Activated T-cell treated with anti-CD3 and anti-CD28 coated beads for 1 hour (primary cell): Measurements from ENCODE around the gene ZFAND2B.

ENCODE experiments used
- DNase-seq: peaks from one replicate; pipeline ENCODE4 v3.0.0-alpha.2; 2020; ENCODE audit warnings: low read depth

The ZFAND2B gene, protein sequence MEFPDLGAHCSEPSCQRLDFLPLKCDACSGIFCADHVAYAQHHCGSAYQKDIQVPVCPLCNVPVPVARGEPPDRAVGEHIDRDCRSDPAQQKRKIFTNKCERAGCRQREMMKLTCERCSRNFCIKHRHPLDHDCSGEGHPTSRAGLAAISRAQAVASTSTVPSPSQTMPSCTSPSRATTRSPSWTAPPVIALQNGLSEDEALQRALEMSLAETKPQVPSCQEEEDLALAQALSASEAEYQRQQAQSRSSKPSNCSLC

DNA sequence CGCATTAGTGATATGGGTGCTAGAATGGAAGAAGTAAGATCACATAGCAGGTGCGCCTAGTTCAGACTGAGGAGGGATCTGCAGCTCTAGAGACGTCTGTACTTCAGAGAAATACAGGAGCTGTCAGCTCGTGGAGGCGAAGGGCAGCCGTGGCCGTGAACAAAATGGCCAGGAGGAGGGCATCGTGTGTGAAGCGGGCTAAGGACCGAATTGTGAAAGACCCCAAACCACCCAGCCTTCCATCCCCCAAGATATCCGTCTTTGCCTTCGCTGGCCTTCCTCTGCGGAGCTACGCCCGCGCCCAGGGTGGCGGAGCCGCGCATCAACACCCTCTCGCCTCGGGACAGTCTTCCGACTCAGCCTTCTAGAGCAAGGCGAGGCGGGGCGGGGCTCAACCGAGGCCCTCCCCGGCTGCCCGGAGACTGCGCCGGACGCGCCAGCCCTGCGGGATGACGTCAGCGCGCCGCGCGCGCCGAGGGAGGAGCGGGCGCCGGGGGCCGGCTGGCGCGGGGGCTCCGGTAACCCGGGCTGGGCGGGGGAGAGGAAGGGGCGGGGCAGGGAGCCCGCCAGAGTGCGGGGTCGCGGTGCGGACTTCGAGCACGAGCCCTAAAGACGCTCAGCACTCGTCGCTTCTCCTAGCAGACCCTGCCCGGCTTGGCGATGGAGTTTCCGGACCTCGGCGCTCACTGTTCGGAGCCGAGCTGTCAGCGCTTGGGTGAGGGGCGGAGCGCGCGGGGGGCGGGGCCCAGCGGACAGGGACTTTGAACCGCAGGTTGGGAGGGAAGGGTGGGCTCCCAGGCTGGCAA, at the start of gene ZFAND2B:
TSS of gene ZFAND2B (plus strand) at position 455 of the 806 bp plus-strand sequence. CDS start at position 661, 206 bp downstream.
- peak; percentile 95 for DNase-seq

DNA sequence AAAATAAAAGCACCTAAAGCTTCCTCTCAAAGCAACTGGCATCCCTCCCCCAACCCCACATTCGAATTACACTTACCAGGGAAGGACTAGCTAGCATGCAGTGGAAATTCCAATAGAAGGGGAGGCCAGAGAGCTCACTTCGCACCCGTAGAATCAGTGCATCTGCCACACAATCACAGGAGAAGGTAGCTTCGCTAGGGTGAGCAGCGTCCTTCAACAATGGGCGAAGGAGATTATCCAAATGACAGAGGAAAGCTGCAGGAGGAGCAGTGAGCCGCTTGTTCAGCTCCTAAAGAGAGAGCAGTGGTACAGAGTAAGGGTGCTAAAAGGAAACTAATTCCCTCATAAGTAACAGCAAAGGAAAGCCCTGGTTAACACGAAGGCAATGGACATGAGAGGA, 49.2 kb upstream of the ZFAND2B start:
- no peak for DNase-seq

DNA sequence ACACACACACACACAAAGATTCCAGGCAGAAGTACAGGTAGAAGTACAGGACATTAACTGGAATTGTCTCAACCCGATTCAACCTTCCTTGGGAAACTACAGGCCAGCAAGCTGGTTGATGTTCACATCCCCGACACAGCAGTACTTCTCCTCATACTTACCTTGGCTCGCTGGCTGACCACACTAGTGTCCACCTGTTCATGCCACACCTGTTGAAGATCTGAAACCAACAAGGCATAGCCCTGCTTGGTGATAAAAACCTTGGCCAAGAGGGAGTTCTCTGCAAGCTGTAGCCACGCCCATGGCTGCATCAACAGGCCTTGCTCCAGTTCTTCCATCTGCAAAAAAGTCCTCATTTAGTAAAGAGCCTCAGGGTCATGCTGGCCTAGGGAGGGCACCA, 48.6 kb upstream of the ZFAND2B start:
- DNase-seq: no peak

DNA sequence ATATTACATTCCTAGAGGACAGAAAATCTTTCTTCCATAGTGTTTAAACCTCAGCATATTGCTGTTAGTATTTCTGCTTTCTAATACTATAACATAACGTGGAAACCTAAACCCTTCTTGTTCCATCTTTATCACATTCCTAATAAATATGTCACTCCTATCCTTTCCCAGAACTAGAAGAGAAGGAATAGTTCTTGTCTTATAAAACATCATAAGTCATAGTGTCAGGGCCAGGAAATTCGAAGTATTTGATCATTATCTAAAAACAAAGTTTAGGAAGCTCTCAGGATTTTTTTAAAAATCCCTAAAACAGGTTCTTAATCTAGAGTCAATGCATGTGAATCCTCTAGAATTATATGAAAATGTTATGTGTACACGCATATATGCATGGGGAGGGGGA, 48.0 kb upstream of the ZFAND2B start:
- no peak for DNase-seq

DNA sequence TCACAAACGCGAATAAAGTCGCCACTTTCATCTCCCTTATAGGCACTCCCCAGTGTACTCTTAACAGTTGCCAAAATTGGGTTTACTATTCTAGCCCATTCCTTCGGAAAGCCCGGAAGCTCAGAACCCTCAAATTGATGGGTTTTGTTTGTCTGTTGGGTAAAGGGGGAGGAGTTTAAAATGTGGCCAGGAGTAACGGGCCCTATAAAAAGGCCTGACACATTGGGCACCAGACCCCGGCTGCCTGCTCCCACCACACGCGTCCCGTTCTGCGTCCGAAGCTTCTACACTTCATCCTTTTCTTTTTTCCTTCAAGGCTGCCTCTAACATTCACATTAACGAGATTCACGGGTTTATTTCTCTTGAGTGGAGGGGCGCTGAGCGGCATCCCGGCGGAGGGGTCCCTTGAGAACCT, 46.8 kb upstream of the ZFAND2B start:
- no peak for DNase-seq

DNA sequence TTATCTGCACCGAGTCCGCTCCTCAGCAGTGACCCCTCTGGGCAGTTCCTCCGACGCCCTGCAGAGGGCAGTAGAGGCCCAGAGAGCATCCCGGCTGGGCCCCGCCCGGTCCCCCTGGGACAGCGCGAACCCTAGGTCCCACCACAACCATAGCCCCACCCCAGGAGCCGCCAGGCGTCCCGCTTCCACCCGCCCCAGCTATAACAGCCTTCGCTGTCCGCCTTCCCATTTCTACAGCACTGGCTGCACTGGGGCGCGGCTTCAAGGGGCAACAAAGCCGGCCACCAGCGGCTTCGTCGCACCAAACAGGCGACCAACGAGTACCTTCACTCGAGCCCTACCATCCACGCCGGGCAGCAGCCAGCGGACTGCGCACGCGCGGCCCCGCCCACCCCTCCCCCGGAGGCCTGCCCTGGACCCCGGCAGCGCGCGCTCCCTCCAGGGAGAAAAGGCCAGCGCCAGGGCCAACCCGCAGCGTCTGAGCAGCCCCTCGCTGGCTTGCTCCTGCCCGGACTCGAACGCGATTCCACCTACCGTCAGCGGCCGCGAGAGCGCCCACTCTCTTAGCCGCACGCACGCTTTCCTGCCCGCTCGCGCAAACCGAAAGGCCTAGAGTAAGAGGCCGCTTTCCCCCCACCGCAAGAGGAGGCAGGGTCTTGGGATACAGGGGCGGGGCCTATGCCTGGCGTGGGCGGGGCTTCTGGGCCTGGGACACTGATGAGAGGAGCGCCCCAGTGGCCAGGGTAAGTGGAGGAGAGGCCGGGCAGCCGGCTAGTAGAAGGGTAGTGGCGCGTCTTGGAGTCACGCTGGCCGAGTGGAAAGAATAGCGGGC, 46.2 kb upstream of the ZFAND2B start, which contains the start of gene NHEJ1:
TSS of gene NHEJ1 (minus strand) at position 630 of the 832 bp plus-strand sequence. CDS start 2,453 bp downstream, outside the sequence.
- DNase-seq: peak; percentile 88

DNA sequence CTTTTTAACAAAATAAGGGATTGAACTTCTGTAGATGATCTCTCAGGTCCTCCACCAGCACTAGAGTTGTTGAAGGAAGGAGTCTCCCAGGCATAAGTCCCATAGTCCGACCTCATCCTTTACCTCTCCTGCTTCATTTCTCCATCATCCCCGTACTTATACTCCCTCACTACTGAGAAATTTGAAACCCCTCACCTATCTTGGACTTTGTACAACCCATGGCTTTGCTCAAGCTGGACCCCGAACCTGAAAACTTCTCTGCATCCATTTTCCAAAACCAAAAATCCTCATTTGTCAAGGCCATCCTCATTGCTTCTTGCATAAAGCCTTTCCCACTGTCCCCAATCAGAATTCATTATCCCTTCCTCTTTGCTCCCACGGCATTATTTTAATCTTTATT, 45.5 kb upstream of the ZFAND2B start:
- no peak for DNase-seq

DNA sequence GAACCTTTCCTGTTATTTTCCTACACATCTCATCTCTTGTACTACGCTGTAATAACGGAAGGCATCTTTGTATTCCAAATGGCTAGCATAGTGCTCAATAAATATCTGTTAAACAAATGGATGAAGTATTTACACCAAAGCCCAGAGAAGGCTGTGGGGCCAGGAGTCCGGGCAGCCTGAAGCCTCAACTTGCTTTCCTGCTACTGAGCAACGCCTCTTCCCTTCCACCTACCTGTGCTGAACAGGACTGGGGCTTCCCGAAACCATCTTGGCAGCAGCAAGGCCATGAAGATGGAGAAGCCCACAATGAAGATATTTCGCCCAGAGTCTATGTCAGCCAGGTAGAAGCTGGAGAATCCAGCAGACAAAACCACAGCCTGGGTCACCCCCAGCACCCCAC, 43.4 kb upstream of the ZFAND2B start:
- DNase-seq: no peak

DNA sequence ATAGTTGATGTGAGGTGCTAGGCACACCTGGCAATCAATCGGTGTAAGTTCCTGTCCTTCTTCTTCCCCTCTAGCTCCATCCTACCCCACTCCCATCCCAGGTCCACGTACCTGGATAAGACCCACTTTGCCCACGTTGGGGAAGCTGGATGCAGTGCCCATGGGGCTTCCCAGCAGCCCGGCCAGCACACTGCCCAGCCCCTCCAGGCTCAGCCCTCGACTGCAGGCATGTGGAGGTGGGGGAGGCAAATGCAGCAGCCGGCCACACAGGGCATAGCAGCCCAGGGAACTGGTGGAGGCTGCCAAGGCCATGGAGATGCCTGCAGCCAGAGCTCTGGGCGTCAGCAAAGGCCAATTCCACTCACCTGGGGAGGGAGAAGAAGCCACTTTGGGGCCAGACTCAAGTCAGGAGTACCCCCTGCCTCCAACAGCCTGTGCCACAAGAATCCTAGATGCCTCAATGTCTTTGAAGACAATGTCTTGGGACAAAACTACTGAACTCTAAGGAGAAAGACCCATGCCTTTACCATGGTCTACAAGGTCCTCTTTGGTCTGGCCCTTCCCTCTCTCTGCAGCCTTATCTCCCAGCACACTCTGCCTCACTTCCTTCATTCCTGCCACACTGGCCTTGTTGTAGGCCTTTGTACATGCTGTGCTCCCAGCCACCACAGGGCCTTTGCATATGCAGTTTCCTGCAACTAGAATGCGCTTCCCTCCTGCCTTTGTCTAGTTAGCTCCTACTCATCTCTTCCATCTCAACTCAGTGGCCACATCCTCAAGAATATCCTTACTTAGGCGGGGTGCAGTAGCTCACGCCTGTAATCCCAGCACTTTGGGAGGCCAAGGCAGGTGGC, 41.3 kb upstream of the ZFAND2B start:
- no peak for DNase-seq

DNA sequence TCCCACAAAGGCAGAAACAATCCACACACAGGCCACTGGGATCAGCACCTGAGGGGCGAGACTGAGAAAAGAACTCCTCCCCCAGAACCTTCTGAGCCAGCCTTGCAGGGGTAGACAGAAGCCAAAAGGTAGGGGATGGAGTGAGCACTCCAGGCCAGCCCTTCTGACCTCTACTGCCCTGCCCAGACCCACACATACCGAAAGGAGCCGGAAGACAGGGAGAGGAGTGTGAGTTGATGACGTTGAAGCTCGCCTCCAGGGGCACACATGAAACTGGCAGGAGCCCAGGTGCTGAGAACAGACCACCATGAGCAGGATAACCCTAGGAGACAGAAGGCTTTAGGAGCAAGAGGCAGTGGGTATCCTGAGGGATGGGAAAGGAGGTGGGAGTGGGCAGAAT, 38.6 kb upstream of the ZFAND2B start:
- no peak for DNase-seq

DNA sequence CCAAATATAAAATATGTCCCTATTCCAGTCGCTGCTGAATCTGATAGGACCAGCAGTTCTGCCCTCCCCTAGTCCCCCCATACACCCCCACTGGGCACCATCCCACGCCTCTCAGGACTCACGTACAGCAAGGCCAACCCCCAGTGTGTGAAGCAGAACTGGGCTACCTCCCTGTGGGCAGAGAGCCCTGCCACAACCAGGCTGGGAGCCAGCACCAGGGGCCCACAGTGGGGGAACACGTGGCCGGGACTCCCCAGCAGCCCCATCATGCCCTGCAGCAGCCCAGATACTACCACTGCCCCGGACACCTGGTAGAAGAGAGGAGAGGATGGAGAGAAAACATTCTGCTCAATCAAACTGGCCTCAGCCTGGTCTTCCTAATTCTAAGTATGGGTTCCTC, 38.1 kb upstream of the ZFAND2B start:
- DNase-seq: no peak

DNA sequence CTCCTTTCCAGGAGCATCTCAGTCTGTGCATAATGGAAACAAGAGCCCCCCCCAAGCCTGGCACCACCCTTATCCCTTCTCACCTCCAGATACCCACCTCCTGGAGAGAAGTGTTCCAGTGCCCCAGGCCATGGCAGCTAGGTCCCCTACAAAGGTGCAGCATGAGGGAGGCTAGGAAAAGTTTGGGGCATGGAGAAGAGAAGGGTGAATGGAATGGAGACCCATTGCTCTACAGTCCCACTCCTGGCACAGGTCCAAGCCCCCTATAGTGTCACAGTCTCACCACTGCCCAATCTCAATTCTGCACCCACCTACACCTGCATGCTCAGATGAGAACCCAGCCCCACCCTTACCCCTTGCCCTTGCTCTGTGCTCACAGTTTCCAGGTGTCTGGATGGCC, 37.6 kb upstream of the ZFAND2B start:
- no peak for DNase-seq

DNA sequence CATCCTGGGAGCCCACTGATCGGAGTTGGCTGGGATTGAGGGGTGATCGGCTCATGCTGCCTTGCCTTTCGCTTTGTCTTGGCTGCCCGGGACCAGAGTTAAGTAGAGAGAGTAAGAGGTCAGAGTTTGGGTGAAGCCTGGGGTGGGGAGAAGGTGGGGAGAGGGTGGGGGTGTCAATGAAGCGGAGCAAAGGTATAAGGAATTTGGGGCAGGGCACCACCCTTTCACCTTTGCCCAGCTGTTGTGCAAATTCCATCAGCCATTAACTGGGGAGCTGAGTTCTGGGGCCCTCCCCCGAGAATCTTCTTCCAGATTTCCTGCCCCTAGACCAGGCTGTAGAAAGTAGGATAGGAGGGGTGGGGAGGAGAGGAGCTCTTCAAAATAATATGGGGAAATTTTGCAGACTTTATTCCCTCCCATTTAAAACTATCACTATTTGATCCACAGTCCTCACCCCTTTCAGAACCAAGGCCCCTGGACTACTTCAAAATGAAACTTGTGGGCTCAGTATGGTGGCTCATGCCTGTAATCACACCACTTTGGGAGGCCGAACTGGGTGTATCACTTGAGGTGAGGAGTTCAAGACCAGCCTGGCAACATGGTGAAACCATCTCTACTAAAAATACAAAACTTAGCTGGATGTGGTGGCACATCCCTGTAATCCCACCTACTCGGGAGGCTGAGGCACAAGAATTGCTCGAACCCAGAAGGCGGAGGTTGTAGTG, 36.5 kb upstream of the ZFAND2B start, which contains the start of gene SLC23A3:
TSS of gene SLC23A3 (minus strand) at position 100 of the 725 bp plus-strand sequence. CDS start at position 55, 45 bp downstream.
- DNase-seq: no peak

DNA sequence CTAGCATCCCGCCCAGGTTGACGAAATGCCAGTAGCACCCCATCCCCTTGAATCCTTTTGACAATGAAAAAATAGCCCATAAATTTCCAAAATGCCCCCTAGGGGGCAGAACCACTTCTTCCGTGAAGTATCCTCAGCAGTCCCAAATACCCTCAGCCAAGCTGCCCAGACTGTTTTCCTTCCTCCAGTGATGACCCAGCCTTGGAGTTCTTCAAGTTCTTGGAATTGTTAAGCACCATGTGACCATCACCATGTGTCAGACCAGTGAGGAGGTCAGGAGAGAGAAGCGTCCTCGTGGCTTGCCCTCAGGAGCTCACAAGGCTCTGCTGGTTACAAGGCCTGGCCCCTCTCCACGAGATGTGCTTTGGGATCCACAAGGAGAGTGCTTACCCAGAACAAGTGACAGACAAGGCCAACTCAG, 35.3 kb upstream of the ZFAND2B start:
- peak; percentile 16 for DNase-seq

DNA sequence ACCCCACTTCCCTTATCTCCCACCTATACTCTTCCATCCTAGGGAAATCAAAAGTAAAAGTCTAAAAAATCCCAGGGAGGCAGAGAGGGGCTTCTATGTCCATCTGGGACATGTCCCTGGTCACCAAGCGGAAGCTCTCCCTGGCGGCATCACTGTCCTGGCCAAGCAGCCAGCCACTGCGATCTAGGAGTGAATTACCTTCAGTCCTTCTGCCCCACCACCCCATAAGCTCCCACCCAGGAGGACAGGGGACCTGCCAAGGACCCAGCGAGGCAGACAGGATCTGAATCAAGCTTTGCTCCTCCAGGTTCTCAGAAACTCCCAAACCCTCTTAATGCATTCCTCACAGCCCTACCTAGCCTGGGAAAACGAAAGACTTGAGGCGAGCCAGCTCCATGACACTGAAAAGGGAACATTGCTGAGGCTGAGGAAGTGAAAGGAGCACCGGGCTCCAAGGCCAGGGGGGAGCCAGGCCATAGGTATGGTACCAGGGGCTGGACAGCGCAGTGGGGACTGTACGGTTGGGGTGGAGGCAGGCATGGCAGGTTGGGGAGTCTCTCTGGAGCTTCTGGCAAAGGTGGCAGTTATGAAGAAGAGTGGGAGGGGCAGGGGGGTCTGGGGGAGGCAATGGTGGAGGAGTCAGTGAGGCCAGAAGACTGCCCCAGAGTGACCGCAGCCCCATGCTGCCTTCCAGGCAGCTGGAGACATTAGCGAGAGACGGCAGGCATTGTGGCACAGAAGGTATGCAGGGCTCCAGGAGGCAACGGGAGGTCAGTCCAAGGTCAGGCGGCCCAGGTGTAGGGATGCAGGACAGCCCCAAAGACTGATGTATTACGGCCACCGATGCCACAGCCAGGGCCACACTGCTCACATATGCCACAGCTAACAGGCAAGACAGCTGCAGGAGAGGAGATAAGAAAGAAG, 34.1 kb upstream of the ZFAND2B start:
- DNase-seq: no peak

DNA sequence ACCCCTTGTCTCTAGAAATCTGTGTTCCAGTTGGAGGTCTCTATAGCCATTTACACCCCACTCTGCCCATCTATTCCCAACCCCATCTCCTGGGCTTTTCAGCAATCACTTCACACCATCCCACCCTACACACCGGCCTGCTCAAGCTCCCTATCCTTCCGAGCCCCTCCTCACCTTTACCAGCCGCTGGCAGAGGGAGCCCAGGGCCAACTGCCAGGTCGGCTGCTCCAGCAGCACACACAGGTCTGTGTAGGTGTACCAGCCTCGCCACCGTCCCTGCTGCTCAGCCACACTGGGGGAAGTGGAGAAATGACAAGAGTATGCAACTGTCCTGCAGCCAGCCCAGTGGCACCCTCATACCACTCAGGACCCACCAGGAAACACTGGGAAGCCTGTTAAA, 33.4 kb upstream of the ZFAND2B start:
- DNase-seq: no peak

DNA sequence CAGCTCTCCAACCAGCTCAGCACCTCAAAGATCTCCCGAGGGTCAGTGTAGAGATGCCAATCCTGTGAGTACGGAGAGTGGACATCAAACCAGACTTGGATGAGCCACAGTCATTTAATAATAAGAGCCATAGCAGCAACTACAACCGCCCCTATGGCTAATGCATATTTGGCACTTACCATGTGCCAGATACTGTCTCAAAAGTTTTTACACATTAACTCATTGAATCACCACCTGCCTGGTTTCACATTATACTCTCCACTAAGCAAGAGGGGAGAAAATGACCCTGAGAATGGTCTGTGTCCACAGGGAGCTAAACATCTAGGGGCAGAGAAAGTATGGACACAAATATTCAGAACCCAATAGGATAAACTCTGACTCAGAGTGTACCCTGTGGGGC, 32.4 kb upstream of the ZFAND2B start:
- DNase-seq: no peak

DNA sequence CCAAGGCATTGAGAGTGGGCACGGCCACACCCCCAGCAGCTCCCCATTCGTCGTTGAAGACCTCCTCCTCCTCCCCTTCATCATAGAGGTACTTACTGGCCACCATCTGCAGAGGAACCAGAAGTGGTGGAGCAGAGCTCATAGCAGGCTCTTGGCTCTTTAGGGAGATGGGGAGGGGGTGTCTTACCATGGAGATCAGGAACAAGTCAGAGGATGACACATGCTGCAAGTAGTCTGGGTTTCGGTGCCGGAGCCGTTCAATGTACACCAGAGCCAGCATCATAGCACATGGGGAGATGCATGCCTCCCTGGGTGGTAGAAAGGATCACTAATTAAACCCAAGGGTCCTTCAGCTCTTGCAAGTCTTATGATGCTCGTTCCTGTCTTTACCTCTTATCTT, 31.8 kb upstream of the ZFAND2B start:
- no peak for DNase-seq

DNA sequence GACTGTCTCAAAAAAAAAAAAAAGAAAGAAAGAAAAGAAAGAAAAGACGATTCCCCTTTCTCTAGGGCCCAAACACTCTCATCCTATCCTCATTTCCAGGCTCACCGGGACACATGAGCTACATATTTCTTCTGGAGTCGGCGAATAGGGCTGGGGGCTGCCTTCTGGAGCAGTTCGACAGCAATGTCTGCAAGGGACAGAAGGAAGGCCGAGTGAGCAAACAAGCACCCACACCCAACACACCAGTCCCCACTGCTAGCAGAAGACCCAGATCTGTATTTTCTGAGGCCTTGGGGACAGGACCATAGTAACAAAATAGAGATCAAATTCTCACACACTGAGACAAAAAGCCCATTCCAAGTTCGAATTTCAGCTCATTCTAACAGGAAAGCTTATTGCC, 31.1 kb upstream of the ZFAND2B start:
- no peak for DNase-seq
